ENCODE measurements around the gene GADD45B.

GADD45B gene, protein sequence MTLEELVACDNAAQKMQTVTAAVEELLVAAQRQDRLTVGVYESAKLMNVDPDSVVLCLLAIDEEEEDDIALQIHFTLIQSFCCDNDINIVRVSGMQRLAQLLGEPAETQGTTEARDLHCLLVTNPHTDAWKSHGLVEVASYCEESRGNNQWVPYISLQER

DNA sequence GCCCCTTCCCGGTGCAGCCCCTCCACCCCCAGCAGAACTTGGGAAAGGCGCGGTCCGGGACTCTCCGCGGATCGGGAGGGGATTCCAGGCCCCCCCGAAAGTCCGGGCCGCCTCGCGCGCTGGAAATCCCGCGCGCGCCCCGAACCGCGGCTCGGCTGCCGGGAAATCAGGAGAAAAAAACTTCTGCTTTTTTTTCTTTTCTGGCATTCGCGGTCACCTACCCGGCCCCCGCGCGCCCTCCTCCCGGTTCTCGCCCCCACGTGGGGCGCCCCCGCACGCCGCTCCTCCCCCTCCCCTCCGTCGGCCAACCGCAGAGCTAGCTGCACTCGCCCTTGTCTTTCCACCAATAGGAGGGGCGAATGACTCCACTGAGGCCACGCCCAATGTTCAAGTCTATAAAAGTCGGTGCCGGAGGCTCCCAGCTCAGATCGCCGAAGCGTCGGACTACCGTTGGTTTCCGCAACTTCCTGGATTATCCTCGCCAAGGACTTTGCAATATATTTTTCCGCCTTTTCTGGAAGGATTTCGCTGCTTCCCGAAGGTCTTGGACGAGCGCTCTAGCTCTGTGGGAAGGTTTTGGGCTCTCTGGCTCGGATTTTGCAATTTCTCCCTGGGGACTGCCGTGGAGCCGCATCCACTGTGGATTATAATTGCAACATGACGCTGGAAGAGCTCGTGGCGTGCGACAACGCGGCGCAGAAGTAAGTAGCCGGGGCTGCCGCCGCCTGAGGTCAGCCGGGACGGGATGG, at the start of gene GADD45B:
Gene GADD45B, plus strand, starts transcription at position 426 of the 749 bp plus-strand sequence. Its CDS starts 232 bp downstream, at position 658.
- DNase-seq (ENCODE audit: low spot score) = peak; percentile 100

DNA sequence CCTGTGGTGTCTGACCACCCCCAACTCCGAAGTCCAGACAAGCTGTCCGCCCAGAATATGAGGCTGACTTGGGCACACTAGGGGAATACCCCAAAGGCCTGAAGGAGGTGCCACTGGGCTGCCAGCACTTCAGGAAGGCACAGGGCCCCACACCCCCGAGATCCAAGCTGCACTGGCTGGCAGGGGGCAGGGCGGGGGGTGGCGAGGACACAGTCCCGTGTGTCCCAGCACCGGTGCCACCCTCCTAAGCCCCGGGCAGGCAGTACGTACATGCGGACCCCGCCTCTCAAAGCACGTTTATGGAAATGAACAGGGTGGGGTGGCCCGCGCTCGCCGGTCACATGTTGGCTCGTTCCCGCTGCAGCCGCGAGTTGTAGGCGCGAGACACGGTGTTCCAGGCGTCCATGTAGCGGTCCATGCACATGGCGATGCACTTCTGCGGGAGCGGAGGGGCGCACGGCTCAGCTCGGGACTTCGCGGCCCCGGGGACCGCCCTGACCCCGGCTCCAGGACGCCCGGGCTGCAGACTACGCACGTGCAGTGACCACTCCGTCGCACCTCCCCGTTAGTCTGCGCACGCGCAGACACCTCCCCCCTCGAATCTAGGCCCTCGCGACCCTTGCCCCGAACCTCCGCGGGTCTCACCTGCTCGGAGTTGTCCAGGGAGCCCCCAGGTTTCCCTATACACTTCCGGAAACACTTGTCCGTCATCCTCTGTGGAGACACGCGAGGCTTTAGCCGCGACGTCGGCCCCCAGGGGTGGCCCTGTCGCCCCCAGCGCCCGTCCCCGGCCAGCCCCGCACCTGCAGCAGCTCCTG, 49.1 kb upstream of the GADD45B start:
- DNase-seq (ENCODE audit: low spot score) = peak; percentile 79

DNA sequence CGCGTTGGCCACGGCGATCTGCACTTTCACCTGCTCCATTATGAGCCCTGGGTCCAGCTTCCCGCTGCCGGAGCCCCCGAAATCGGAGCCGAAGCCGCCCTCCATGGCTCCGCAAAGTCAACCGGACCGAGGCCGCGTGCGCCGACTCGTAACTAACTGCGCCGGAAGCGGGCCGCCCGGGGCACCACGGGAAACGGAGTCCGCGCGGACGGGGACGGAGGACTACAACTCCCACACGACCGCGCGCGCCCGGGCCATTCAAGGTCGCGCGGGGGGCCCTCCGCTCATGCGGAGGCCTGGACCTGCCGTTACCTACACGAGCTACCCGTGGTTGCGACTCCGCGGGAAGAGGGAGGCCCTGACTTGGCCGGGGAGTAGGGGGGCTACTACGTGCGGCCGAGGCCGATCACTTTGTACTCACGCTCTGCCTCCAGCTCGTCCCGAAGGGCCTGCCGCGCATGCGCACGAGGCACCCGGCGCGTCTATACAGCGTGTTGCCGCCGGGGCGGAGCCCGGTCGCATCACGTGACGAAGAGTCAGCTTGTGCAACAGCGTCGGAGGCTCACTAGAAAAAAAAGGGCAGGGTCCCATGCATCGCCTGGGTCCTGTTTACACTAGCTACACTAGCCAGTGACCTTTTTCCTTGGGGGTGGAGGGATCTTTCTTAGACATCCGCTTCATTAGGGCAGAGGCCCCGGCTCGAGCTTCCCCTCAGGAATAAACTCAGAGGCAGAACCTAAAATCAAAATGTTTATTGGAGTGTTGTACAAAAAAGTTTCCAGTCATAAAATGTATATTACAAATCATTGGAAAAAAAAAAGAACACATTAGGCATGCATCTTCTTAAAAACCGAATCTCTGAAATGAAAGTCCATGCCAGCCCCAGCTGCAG, 48.3 kb upstream of the GADD45B start, which contains the start of gene TIMM13:
Gene TIMM13, minus strand, starts transcription at position 158 of the 892 bp plus-strand sequence. Its CDS starts 53 bp downstream, at position 105.
- peak; percentile 96 for DNase-seq (ENCODE audit: low spot score)

DNA sequence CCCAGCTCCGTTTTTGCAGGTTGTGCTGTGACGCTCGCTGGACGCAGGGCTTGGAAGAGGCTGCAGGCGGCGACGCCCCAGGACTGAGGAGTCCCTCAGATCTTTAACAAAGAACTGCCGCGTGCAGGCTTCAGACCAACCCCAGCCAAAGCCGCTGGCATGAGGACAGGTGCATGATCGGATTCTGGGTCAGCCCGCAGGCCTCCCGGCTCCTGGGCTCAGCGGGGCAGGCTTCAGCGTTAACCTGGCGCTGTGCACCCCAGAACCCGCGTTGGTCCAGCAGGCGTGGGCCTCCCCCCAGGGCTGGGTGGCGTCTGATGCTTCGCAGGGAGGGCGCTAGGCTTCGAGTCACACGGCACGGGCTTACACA, 47.6 kb upstream of the GADD45B start:
- no peak for DNase-seq (ENCODE audit: low spot score)

DNA sequence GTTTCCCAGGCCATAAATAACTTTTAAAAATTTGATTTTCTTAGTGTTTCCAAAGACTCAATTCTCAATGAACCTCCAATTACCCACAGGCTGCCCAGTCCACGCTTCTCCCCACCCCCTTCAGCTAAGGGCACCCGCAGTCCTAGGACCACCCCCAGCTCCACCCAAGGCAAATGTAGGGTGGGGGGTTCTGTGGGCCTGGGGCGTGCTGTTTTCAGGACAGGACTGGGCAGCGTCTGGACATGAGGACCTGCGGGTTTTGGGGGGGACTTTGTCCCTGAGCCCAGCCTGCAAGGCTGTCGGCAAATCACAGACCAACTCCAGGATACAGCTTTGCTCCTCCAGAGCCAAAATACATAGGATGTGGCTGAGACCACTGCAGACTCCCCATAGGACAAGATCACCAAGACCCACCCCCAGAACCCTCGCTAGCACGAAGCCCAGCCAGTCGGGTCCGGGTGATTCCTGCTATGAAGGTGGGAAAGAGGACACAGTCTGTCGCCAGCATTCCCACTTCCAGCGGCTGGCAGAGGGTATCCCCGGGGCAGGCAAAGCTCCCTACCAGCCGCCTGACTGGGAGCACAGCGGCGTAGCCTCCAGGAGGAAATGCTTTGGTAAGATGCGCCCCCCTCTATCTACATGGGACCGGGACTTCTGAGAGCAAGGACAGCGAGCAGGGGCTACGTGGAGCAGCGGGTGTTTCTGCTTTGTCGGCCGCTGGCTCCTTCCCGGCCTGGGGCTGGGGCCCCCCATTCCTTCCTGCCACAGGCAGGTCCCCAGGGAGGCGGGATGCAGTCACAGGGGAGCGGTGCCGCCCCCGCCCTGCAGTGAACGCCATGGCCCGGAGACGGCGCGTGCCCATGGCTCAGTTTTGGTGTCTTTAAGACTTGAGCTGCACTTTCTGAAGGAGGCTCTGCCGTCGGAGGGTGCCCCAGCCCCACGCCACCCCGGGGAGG, 46.9 kb upstream of the GADD45B start:
- DNase-seq (ENCODE audit: low spot score) = no peak

DNA sequence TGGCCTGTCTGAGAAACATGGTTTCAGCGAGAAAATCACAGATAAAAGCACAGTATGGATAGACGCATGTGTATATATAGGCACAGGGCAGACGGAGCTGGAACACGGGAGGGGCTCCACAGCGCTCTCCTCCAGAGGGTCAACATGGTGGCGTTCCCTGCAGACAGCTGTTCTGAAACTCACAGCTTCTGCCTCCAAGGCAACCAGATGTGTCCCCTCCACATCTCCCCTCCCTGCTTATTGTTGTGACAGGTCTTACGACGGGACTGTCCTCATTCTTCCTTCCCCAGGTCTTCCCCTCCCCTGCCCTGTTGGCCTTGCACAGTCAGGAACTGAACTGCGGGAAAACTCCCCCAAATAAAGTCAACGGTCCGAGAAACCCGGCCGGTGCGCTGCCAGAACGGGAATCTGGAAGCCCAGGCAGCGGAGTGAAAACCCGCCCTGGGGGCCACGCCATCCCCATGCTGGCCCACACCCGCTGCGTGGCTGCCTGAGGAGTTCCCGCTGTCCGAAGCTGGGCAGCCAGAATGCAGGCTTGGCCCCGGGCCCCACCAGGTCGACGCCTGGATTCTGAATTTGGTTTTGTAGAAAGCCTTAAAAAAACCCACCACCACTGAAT, 45.9 kb upstream of the GADD45B start:
- DNase-seq (ENCODE audit: low spot score) = no peak

DNA sequence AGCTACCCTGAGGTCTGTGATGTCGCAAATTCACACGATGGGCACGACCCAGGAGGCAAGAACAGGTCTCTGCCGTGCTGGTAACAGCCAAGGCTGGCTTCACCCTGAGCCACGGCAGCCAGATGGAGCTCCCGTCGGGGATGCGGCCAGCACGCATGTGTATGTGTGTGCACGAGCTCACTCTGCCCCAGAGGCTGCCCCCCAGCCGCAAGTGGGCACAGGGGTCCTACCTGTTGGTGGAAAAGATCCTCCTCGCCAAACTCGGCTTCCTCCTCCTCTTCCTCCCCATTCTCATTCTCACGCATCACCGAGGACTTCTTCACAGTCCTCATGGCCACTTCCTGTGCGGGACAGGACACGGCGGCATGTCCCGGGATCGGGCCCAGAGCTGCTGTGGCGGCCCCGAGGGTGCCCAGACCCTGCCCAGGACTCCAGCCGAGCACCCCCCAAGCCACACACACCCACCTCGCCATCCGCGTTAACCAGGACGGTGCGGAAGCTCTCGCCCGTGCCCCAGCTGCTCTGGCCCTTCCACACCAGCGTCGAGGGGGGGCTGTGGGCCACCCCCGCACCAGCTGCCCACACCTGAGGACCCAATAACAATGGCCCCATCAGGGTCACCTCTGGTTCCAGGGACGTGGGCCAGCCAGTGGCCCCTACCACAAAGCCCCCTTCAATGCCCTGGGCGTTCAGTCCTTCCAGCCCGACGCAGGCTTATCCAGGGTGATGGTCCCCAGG, 44.4 kb upstream of the GADD45B start:
- no peak for DNase-seq (ENCODE audit: low spot score)

DNA sequence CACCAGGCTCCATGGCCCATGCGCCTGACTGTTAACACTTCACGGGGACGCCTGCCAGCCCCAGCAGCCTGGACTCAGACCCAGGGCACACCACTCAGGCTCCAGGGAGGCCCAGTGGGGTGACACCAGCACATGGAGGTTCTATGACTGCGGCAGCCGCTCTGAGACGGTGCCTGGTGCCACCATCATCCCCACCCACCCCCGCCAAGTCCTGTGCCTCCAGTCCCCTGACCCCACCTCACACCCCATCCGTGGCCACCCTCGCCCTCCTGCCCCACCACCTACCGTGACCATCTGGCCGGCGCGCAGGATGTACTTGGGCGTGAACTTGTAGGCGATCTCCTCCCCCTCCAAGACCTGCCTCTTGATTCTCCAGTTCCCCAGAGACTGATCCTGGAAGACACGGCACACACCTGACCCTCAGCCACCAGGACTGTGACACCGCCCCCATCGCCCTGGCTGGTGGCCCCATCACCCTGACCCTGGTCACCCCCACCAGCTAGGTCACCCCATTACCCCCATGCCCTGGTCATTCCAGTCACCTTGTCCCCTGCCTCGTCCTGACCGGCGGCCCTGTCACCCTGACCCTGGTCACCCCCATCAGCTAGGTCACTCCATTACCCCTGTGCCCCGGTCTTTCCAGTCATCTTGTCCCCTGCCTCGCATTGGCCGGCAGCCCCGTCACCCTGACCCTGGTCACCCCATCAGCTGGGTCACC, 43.6 kb upstream of the GADD45B start:
- no peak for DNase-seq (ENCODE audit: low spot score)

DNA sequence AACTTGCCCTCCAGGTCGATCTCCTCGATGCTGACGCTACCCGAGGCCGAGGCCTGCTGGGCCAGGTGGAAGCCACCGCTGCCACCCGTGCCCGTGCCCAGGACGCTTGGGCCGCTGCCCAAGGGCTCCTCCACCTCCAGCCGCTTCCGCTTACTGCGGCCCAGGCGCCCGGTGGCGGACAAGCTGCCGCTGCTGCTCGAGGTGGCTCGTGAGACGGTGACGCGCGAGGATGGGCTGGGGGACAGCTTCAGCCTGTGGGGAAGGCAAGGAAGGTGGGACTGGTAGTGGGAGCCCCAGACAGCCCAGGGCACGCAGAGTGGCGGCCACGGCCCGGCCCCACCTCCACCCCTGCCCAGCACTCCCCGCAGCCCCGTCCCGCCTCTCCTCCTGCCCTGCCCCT, 42.1 kb upstream of the GADD45B start:
- DNase-seq (ENCODE audit: low spot score) = no peak

DNA sequence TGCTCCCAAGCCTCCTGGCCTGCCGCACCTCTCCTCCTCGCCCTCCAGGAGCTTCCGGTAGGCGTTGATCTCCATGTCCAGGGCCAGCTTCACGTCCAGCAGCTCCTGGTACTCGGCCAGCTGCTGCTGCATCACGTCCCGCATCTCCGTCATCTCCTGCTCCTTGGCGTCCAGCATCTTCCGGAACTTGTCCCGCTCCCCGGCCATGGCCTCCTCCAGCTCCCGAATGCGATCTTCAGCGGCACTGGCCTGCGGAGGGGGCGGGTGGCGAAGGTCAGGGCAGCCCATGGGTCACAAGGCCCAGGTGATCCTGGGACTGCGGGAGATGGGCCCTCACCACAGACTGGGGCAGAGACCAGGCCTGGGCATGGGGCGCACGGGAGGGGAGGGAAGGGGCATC, 41.7 kb upstream of the GADD45B start:
- no peak for DNase-seq (ENCODE audit: low spot score)

DNA sequence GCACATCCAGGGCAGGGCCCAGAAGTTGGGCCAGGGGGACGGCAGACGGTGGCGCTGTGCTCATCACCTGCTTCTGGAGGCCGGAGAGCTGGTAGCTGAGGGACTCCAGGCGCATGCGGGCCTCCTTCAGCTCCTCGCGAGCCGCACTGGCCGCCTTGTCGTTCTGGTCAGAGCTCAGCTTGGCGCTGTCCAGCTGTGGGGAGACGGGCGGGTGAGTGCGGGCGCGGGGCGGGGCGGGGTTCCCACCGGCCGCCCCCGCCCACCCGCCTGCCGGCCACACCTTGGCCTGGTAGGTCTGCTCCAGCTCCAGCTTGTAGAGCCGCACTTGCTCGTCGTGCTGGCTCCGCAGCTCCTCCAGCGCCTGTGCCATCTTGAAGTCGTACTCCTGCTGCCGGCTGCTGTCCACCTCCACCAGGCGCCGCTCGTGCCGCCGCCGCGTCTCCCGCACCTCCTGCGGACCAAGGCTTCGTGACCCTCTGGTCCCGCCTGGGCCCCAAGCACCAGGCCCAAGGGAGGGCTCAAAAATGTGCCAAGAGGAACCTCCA, 41.1 kb upstream of the GADD45B start:
- no peak for DNase-seq (ENCODE audit: low spot score)

DNA sequence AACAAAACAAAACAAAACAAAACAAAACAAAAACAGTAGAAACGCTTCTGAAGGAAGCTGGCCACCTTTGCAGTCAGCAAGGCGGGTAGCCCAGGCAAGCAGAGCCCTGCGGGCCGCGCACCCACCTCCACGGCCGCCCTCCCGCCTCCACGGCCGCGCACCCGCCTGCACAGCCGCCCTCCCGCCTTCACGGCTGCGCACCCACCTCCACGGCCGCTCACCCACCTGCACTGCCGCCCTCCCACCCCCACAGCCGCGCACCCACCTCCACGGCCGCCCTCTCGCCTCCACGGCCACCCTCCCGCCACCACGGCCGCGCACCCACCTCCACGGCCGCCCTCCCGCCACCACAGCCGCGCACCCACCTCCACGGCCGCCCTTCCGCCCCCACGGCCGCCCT, 39.5 kb upstream of the GADD45B start:
- DNase-seq (ENCODE audit: low spot score) = no peak

DNA sequence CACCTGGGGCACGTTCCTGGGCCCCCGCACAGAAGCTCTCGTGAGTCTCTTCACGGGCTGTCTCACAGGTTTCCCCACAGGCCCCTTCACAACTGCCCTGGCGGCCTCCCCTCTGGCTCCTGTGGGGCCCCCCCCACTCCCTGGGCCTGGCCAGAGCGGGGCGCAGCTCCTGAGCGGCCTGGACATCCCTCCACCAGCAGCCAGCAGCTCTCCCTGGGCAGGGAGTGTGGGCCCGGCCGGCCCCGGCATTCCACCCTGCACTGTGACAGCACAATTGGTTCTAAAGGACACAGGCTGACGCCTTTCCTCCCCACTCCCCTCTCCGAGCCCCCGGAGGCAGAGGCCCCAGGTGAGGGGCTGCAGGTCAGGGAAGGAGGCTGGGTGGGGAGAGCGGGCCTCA, 39.0 kb upstream of the GADD45B start:
- no peak for DNase-seq (ENCODE audit: low spot score)

DNA sequence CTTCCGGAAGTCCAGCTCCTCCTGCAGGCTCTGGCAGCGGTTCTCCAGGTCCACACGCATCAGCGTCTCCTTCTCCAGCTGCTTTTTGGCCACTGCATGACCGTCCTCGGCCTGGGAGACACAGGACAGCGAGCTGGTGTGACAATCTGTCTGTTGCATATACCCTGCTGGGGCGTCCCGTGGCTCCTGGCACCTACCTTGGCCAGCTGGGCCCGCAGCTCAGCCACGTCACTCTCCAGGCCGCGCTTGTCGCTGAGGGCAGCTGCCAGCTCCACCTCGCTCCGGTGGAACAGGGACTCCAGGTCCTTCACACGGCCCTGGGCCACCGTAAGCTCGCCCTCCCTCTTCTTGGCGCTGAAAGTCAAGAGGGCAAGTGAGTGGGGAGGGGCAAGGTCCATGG, 37.7 kb upstream of the GADD45B start:
- no peak for DNase-seq (ENCODE audit: low spot score)

DNA sequence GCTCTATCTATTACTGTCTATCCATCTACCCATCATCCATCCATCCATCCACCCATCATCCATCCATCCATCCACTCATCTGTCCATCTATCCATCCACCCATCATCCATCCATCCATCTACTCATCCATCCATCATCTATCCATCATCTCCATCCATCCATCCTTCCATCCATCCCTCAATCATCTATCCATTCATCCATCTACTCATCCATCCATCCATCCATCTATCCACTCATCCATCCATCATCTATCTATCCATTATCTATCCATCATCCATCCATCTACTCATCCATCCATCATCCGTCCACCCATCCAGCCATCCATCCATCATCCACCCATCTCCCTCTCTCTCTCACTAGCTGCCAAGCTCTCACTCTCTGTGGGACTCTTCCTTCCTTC, 35.4 kb upstream of the GADD45B start:
- DNase-seq (ENCODE audit: low spot score) = no peak

DNA sequence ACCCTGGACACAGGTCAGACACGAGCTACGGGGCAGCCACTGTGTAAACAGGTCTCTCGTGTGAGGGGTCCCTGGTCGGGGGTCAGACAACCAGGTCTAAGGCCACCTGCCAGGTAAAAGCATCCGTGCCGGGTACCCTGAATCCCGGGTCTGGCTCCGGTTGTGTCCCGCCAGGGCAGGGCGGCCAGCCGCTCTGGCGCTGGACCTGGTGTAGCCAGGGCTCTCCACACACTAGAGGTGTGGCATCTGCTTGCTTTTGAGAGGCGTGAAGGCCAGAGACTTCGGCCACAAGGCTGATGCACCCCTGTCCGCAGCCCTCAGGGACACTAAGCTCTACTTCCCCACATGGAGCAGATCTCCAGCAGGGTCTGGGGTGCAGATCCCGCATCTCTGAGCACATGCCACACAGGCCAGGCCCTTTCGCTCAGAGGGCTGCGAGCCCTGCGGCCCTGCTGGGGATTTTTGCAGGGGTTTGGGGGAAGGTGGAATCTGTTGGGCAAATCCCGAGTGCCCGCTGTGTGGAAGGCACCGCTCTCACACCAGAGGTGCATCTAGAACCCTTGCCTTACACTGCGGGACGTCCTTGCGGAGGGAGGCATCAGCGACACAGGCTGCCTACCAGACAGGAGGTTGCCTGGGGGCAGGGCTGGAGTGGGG, 34.7 kb upstream of the GADD45B start:
- no peak for DNase-seq (ENCODE audit: low spot score)

DNA sequence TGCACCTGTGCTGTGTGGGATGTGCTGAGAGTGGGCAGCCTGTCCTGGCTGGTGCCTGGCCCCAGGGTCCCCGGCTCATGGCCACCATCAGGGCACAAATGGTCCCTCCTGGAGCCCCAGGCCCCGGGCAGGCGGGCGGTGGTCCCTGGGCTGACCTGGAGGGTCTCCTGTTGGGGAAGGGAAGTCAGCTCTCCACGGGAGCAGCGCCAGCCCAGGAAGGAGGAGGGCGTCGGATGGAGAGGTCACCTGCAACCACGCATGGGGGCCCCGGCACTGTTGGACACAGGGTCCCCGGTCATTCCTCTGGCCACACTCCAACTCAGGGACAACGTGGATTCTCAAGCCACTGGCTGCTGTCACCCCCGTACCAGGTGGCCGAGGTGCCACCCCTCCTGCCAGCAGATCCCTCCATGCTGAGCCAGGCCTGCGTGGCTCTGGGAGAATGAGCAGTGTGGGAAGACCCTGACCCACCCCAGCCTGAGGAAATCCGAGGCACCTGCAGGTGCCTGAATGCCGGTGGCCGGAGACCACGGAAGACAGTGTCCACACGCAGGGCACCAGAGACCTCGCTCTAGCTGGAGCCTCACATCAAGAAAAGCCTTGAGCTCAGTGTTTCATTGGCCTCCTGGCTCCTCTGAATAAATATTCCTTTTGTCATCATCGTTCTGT, 32.7 kb upstream of the GADD45B start:
- no peak for DNase-seq (ENCODE audit: low spot score)

DNA sequence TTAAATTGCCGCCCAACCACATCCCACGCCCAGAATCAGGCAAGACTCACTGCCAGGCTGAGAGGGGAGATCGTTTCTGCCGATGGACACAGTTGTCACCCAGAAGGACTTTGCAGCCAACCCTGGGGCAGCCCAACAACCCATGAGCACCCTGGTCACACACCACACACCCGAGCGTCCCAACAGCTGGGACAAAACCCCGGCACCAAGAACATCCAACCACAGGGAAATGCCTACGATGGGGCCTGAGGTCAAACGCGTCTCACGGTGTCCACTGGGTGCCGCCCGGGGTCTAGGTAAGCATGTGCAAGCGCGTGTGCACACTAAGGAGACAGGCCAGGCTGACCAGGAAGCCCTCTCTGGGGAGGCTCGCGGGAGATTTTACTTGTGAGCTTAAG, 32.1 kb upstream of the GADD45B start:
- no peak for DNase-seq (ENCODE audit: low spot score)
